Right atrium auricular region (tissue), 2 donors: ENCODE results near the gene NLGN4X. TPM values are rescaled to one million over a fixed set of nuclear protein-coding genes. Genes with fewer than 3 reads are reported as not detected.

ENCODE experiments used
- DNase-seq: peaks from one replicate; pipeline ENCODE4 v3.0.0-alpha.2; 2019; ENCODE audit warnings: low spot score
- H3K27ac ChIP-seq, 2 donors: fragments of 200-600 bp; sonication (generic); 1 replicate in 1 of 2; 2 replicates in 1 of 2; pipeline ENCODE4 v1.5.1; 2016 to 2019
- H3K27me3 ChIP-seq, 2 donors: fragments of 200-600 bp; sonication (generic); one replicate each; pipeline versions ENCODE4 v1.5.1 to v1.6.0; 2017 to 2019
- H3K36me3 ChIP-seq: fragments of 200-600 bp; sonication (generic); one replicate; pipeline ENCODE4 v1.5.1; 2016
- H3K4me1 ChIP-seq, 2 donors: fragments of 200-600 bp; sonication (generic); one replicate each; pipeline versions ENCODE4 v1.5.1 to v1.6.0; 2017 to 2019
- H3K4me3 ChIP-seq, 2 donors: fragments of 200-600 bp; sonication (generic); 1 replicate in 1 of 2; 2 replicates in 1 of 2; pipeline ENCODE4 v1.5.1; 2017 to 2019; ENCODE audit warnings: mild to moderate bottlenecking in 1 of 2, moderate library complexity in 1 of 2
- H3K9me3 ChIP-seq, 2 donors: fragments of 200-600 bp; sonication (generic); one replicate each; pipeline ENCODE4 v1.5.1; 2019
- CTCF ChIP-seq, 2 donors: fragments of 200-600 bp; sonication (generic); IDR thresholded peaks; one replicate each; pipeline ENCODE4 v1.5.1; 2019; ENCODE audit warnings: antibody characterized with exemption in 2 of 2
- total RNA-seq, 2 donors: library from RNA; depleted of rRNA; stranded (reverse); fragments of >200 nt; gene quantifications; one replicate each; pipeline ENCODE4 v1.1.0, GENCODE V29; 2016

The NLGN4X gene
- total RNA-seq, 2 donors from 2014 or later: 4.2 to 6.1 TPM

- no peaks in the 10 kb centered on the region for H3K9me3 ChIP-seq
- H3K27ac ChIP-seq: no peak overlapping the region
- H3K4me1 ChIP-seq: peaks cover 0 to 10% of the 10 kb centered on the region in 2 donors
- no peaks in the 10 kb centered on the region for H3K36me3 ChIP-seq
- peaks cover 0 to 24% of the 10 kb centered on the region in 2 donors for H3K27me3 ChIP-seq
- DNase-seq: no peak
- H3K4me3 ChIP-seq: peak overlapping the region in 1 of 2 donors; percentile 46
- TF ChIP-seq CTCF (IDR thresholded peaks at IDR 0.05): no peak
Measured at GRCh38 chrX:6227935-6228334, 732 bp downstream of the NLGN4X start.

GRCh38 chrX:6227453-6227835 is 1.2 kb downstream of the NLGN4X start:
- H3K27ac ChIP-seq: no peak overlapping the region
- DNase-seq: no peak
- peak overlapping the region; percentile 22 to 46 for H3K4me3 ChIP-seq
- peaks cover 0 to 24% of the 10 kb centered on the region in 2 donors for H3K27me3 ChIP-seq
- no peaks in the 10 kb centered on the region for H3K9me3 ChIP-seq
- peaks cover 0 to 10% of the 10 kb centered on the region in 2 donors for H3K4me1 ChIP-seq
- no peaks in the 10 kb centered on the region for H3K36me3 ChIP-seq
- no peak for TF ChIP-seq CTCF (IDR thresholded peaks at IDR 0.05)

- no peak for DNase-seq
- H3K9me3 ChIP-seq: no peaks in the 10 kb centered on the region
- H3K36me3 ChIP-seq: no peaks in the 10 kb centered on the region
- H3K4me3 ChIP-seq: peak overlapping the region; percentile 22 to 46
- H3K4me1 ChIP-seq: peaks cover 0 to 10% of the 10 kb centered on the region in 2 donors
- H3K27ac ChIP-seq: no peak overlapping the region
- no peak for TF ChIP-seq CTCF (IDR thresholded peaks at IDR 0.05)
- peaks cover 0 to 24% of the 10 kb centered on the region in 2 donors for H3K27me3 ChIP-seq
Measured at GRCh38 chrX:6226596-6227452, 1.8 kb downstream of the NLGN4X start.

- DNase-seq: no peak
- H3K4me1 ChIP-seq: peaks cover 0 to 10% of the 10 kb centered on the region in 2 donors
- H3K4me3 ChIP-seq: peak overlapping the region; percentile 22 to 46
- no peaks in the 10 kb centered on the region for H3K36me3 ChIP-seq
- H3K9me3 ChIP-seq: no peaks in the 10 kb centered on the region
- H3K27ac ChIP-seq: no peak overlapping the region
- peaks cover 0 to 24% of the 10 kb centered on the region in 2 donors for H3K27me3 ChIP-seq
- no peak for TF ChIP-seq CTCF (IDR thresholded peaks at IDR 0.05)
Measured at GRCh38 chrX:6225911-6226595, 2.6 kb downstream of the NLGN4X start.

GRCh38 chrX:6225288-6225910 is 3.3 kb downstream of the NLGN4X start:
- peaks cover 0 to 10% of the 10 kb centered on the region in 2 donors for H3K4me1 ChIP-seq
- peaks cover 0 to 24% of the 10 kb centered on the region in 2 donors for H3K27me3 ChIP-seq
- H3K27ac ChIP-seq: no peak overlapping the region
- H3K9me3 ChIP-seq: no peaks in the 10 kb centered on the region
- no peaks in the 10 kb centered on the region for H3K36me3 ChIP-seq
- no peak for TF ChIP-seq CTCF (IDR thresholded peaks at IDR 0.05)
- DNase-seq: no peak
- H3K4me3 ChIP-seq: peak overlapping the region; percentile 22 to 46
